Rectal smooth muscle tissue (tissue), 1 donor: Measurements from ENCODE around the gene FHIP1A.

Experiments used
- H3K27ac ChIP-seq: one replicate; pipeline ENCODE4 v1.7.0; 2013; ENCODE audit warnings: low read depth, low read length, inconsistent platforms
- H3K27me3 ChIP-seq: one replicate; pipeline ENCODE4 v1.7.0; 2013; ENCODE audit warnings: low read length; ENCODE audit not compliant: control insufficient read depth, insufficient read depth
- H3K36me3 ChIP-seq: one replicate; pipeline ENCODE4 v1.7.0; 2013; ENCODE audit warnings: low read length; ENCODE audit not compliant: control insufficient read depth, insufficient read depth
- H3K4me1 ChIP-seq: one replicate; pipeline ENCODE4 v1.7.0; 2013; ENCODE audit warnings: low read length; ENCODE audit not compliant: control insufficient read depth, insufficient read depth
- H3K4me3 ChIP-seq: one replicate; pipeline ENCODE4 v1.7.0; 2013; ENCODE audit warnings: low read length
- H3K9ac ChIP-seq: one replicate; pipeline ENCODE4 v1.7.0; 2013; ENCODE audit warnings: low read length

Gene FHIP1A

DNA sequence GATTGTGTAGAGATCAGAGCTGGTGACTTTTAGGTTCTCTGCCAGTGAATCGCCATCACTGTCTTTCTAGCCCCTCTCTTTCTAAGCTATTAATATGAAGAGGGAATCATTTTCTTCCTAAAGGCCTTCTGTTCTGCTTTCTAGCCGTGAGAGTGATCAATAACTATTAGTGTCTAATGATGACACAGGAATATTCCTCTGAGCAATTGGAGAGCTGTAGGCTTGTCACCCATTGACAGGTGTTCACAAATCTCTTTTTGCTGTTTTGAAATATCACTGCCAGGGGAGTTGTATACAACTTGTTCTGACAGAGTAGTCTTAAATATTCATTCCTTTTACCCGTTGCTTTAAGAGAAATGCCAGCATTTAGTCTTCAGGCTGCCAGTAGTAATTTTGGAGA, 13.9 kb downstream of the FHIP1A start:
- H3K27ac ChIP-seq: no peak overlapping the region
- no peak overlapping the region for H3K9ac ChIP-seq
- H3K4me3 ChIP-seq: no peak overlapping the region
- H3K27me3 ChIP-seq: no peaks in the 10 kb centered on the region
- no peaks in the 10 kb centered on the region for H3K36me3 ChIP-seq
- H3K4me1 ChIP-seq: no peaks in the 10 kb centered on the region

DNA sequence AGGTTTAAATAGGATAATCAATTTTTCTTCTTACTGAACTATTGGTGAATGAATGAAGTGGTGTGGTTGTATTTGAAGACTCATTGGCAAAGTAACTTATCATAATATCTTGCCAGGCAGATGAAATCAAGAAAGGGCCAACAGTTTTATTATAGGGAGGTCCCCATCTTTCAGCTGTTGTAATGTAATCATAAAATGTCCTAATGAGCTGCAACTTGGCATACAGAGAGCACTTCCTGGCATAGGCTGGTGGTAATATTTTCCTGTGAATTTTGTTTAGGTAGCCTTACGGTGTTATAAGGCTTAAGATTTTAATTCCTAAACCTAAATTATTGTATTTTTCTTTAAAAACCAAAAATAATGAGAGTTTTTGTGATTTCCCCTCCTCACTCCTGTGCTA, 17.5 kb downstream of the FHIP1A start:
- Histone ChIP-seq H3K4me1 (no peaks in the 10 kb centered on the region), H3K36me3 (no peaks in the 10 kb centered on the region), H3K9ac (no peak overlapping the region), H3K27ac (no peak overlapping the region), H3K4me3 (no peak overlapping the region), H3K27me3 (no peaks in the 10 kb centered on the region)

DNA sequence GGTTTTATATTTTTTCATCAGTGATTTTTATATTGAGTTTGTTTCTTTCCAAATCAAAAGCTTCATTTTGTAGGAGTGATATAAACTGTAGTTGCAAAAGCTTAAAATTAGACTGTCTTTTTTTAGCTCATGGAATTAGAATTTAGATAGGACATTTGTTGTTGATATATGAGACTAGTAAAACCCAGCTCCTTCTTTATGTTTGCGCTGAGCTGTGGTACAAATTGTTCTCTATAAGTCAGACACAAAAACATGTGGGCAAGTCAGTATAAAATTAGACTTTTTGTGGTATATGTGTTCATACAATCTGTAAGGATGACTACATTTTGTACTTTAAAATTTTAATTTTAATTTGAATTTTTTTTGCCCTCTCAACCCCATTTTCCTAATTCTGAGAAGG, 18.3 kb downstream of the FHIP1A start:
- Histone ChIP-seq H3K27me3 (no peaks in the 10 kb centered on the region), H3K36me3 (no peaks in the 10 kb centered on the region), H3K27ac (no peak overlapping the region), H3K9ac (no peak overlapping the region), H3K4me1 (no peaks in the 10 kb centered on the region), H3K4me3 (no peak overlapping the region)

DNA sequence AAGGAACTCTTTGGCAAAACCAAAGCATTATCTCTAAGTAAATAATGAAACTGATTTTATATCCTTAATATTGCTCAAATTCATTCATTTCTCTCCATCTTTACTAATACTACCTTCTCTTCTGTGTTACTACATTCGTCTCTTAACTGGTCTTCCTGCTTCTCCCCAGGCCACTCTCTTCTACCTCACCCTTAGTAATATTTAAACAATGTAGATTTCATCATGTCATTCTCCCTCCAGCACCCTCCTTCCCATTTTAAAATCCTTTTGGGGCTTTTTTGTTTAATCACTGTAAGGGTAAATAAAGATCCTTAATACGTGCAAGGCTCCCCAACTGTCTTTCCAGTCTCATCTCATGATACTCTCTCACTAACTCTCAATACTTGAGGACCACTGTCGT, 19.4 kb downstream of the FHIP1A start:
- no peaks in the 10 kb centered on the region for H3K27me3 ChIP-seq
- no peaks in the 10 kb centered on the region for H3K4me1 ChIP-seq
- H3K9ac ChIP-seq: no peak overlapping the region
- H3K27ac ChIP-seq: no peak overlapping the region
- H3K36me3 ChIP-seq: no peaks in the 10 kb centered on the region
- no peak overlapping the region for H3K4me3 ChIP-seq

DNA sequence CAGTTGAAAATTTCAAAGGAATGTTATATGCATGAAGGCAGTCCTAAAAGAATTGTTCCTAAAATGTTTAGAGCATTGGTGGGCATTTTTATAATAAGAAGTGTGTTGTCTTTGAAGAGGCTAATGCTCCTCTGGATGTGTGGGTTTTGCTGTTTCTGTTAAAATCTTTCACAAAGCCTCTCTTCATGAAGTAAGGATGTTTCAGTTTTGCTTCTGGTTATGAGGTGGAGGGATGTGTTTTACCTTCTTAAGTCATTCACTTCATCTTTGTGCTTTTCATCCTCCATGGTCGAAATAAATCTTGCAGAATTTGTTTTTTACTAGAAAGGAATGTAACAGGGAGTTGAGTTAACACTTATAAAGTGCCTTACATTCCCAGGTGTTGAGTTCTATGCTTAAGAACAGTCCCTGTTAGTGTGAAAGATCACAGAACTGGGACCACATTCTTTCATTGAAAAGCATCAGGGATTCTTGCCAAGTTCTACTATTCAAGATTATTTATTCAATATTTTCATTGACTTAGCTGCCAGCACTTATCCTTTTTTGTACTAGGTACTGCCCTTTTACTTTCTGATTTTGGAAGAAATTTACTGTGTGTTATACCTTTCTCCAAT, 21.1 kb downstream of the FHIP1A start:
- H3K36me3 ChIP-seq: no peaks in the 10 kb centered on the region

DNA sequence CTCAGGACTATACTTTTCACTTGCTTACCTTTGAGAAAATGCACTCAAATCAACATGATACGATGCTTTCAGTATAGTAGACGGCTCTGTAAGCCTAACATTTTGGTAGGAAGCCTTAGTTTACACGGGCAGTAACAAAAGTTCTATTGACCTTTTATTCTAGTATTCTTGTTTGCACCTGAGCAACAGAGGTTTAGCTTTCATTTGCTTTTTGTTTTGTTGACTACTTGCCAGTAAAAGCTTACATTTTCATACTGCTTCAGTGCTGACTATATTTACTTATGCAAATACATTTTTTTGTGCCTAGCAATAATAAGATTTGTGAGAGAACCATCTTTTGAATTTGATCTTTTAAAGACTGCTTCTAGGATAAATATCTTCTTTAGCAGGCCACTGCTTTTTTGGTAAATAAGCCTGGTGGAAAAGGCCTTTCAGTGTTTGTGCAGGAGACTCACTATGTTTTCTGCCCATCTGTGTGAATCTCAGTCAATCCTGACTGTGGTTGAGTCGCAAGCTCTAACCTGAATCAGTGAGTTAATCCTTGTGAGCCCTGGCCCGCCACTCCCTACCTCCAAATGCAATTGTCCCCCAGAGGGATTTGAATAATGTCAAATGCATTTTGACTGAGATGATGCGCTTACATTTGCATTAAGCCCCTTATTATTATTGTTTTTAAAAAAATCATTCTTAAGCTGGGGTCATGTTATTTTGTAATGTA, 21.9 kb downstream of the FHIP1A start:
- Histone ChIP-seq H3K27ac (no peak overlapping the region), H3K4me3 (no peak overlapping the region), H3K27me3 (no peaks in the 10 kb centered on the region), H3K36me3 (no peaks in the 10 kb centered on the region), H3K9ac (no peak overlapping the region), H3K4me1 (no peaks in the 10 kb centered on the region)

More for the DNA sequence above, 21.1 kb downstream of the FHIP1A start:
- H3K27me3 ChIP-seq: no peaks in the 10 kb centered on the region
- no peak overlapping the region for H3K4me3 ChIP-seq
- H3K9ac ChIP-seq: no peak overlapping the region
- no peaks in the 10 kb centered on the region for H3K4me1 ChIP-seq
- H3K27ac ChIP-seq: no peak overlapping the region

DNA sequence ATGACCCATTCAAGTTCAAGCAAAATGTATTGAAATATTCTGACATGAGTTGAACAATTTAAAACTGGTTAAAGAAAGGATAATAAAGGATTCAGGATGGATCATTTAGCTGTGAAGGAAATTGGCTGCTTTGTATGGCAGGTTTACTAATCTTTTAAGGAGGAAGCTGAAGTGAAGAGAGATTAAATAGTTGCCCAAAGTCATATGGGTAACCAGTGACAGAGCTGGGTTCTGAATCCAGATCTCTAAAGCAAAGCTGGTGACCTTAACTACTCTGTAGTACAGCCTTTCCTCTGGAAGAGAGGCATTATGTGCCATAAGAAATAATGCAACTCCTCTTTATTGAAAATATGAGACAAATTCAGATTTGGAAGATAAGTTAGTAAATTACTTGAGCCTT, 22.8 kb downstream of the FHIP1A start:
- Histone ChIP-seq H3K9ac (no peak overlapping the region), H3K27me3 (no peaks in the 10 kb centered on the region), H3K36me3 (no peaks in the 10 kb centered on the region), H3K4me3 (no peak overlapping the region), H3K4me1 (no peaks in the 10 kb centered on the region), H3K27ac (no peak overlapping the region)

DNA sequence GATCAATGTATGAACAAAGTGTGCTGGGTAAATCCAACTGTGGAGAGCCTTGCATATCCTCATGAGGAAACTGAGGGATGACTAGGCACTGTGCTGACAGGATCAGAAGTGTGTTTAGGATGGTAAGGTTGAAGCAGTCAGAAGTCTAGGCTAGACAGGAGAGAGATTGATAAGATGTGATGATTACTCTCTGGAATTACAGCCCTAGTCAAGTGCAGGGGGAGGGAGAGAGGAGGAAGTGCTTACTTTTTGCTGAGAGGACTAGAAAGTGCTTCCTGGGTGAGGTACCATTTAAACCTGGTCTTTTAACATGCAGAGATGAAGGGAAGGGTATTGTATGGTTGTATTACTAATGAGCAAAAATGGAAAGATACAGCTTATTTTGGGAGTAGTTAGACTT, 23.7 kb downstream of the FHIP1A start:
- Histone ChIP-seq H3K27ac (no peak overlapping the region), H3K4me1 (no peaks in the 10 kb centered on the region), H3K4me3 (no peak overlapping the region), H3K9ac (no peak overlapping the region), H3K36me3 (no peaks in the 10 kb centered on the region), H3K27me3 (no peaks in the 10 kb centered on the region)

DNA sequence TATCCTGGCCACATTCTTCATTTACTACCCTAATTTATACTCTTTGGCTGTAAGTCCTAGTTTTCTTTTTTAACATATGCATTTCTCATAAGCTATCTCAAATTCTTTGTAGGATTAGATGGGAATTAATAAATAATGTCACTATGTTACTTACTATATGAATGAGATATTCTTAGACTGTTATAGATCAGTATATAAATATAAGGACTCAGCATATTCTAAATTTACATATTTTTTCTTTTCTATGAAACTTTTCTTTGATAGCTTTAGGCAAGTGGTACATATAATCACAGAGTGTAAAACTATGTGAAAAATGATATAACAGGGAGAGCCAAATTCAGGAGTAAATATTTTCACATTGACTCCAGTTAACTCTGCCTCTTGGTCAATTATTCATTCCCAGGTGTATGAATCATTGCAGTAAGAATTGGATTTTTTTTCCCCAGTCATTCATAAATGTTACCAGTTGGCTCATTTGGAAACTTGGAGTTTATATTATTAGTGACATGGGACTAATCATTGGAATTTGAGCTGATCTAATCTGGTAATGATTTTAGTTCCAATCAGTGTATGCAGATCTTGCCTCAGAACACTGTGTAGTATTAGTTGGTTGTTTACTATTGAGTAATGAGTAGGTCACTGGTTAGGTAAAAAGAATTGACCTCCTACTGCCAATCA, 25.3 kb downstream of the FHIP1A start:
- Histone ChIP-seq H3K9ac (no peak overlapping the region), H3K27me3 (no peaks in the 10 kb centered on the region), H3K4me1 (no peaks in the 10 kb centered on the region), H3K27ac (no peak overlapping the region), H3K4me3 (no peak overlapping the region), H3K36me3 (no peaks in the 10 kb centered on the region)

DNA sequence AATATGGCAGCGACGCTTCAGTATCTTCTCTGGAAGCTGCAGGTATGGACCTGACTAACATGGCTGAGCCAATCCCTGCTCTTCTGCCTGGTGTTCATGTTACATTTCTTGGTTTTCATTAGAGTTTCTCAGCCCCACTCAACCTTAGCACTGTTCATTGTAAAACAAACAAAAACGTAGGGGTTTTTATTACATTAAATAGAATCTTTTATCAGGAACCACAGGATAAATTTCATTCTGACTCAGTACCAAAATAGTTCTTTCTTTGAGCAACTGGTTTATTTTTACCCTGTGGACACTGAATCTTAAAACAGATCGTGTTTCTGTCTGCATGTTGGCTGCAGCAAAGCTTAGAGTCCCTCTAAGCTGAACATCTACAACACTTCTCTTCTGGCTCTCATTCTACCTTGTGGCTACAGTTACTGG, 27.1 kb downstream of the FHIP1A start:
- no peaks in the 10 kb centered on the region for H3K27me3 ChIP-seq
- H3K4me1 ChIP-seq: no peaks in the 10 kb centered on the region
- no peak overlapping the region for H3K27ac ChIP-seq
- no peak overlapping the region for H3K4me3 ChIP-seq
- H3K9ac ChIP-seq: no peak overlapping the region
- H3K36me3 ChIP-seq: no peaks in the 10 kb centered on the region

DNA sequence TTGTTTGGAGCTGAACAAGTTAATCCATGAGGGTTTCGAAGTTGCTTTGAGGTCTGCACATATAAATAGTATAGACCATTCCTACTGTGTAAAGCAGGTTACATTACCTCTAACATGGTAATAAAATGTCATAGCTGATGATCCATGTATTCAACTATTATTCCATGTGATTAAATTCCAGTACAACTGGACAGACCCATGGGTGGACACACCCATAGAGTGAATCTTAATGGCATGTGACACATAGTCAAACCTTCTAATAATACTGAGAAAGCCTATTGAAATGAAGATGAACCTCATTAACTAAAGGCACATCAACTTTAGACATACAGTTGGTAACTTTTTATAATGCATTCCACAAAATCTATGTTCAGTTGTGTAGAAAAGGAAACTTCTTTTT, 28.5 kb downstream of the FHIP1A start:
- Histone ChIP-seq H3K27ac (no peak overlapping the region), H3K4me1 (no peaks in the 10 kb centered on the region), H3K9ac (no peak overlapping the region), H3K36me3 (no peaks in the 10 kb centered on the region), H3K4me3 (no peak overlapping the region), H3K27me3 (no peaks in the 10 kb centered on the region)

DNA sequence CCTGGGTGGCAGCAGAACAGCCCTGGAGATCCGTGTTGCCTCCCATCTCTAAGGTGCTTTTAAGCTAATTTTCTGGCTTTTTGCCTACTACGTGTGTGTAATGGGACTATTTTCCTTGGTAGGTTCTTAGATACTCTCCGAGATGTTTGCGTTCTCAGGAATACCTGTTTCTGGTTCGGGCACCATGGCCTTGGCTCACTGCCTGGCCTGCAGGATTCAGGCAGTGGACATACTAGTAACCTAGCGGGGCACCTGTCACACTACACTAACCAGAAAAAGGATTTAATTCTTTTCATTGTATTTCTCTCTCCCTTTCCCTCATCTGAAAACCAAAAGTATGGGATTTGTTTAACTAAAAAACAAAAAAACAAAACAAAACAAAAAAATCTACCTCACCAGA, 29.2 kb downstream of the FHIP1A start:
- Histone ChIP-seq H3K27me3 (no peaks in the 10 kb centered on the region), H3K9ac (no peak overlapping the region), H3K36me3 (no peaks in the 10 kb centered on the region), H3K4me3 (no peak overlapping the region), H3K4me1 (no peaks in the 10 kb centered on the region), H3K27ac (no peak overlapping the region)

DNA sequence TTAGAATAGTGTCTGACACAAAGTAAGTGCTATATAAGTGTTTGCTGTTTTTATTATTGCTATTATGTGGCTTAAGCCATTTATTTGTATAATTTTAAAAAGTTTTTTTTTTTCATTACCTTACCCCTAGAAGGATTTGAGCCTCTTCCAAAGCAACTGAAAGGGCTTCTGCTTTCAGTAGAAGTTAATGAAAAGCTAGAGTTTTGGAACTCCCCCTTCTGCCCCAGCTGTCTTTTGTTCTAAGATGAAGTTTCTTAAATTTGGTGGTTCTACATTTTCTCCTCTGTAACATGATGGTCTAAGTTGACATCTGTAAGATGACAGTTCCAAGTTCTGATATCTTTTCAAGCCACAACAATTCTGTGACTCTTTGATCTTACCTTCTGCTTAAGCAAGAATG, 30.3 kb downstream of the FHIP1A start:
- no peaks in the 10 kb centered on the region for H3K36me3 ChIP-seq
- no peak overlapping the region for H3K9ac ChIP-seq
- no peaks in the 10 kb centered on the region for H3K27me3 ChIP-seq
- no peak overlapping the region for H3K4me3 ChIP-seq
- H3K27ac ChIP-seq: no peak overlapping the region
- H3K4me1 ChIP-seq: no peaks in the 10 kb centered on the region
